ENCODE measurements around the gene DCDC2C.

DCDC2C gene

GRCh38 chr2:3703757-3704355 lies 481 bp downstream of the DCDC2C start:
- H3K9ac ChIP-seq (ENCODE audit: low read length), result no peak overlapping the region
- H3K9me3 ChIP-seq (ENCODE audit: control insufficient read depth, low read length), result no peaks in the 10 kb centered on the region
- H3K4me1 ChIP-seq (ENCODE audit: control insufficient read depth, insufficient read depth, low read length), result no peaks in the 10 kb centered on the region
- H3K36me3 ChIP-seq (ENCODE audit: control insufficient read depth, insufficient read depth, low read length), result no peaks in the 10 kb centered on the region
- H3K4me3 ChIP-seq (ENCODE audit: low read length), result no peak overlapping the region
- peaks cover 14% of the 10 kb centered on the region for H3K27me3 ChIP-seq (ENCODE audit: control insufficient read depth, insufficient read depth, low read length)

- Histone ChIP-seq H3K4me3 (ENCODE audit: low read length) (no peak overlapping the region), H3K27me3 (ENCODE audit: control insufficient read depth, insufficient read depth, low read length) (peaks cover 14% of the 10 kb centered on the region), H3K9ac (ENCODE audit: low read length) (no peak overlapping the region)
Observed at GRCh38 chr2:3704692-3705091, 1.3 kb downstream of the DCDC2C start.

GRCh38 chr2:3705782-3706181 lies 2.4 kb downstream of the DCDC2C start:
- H3K4me1 ChIP-seq (ENCODE audit: control insufficient read depth, insufficient read depth, low read length), result no peaks in the 10 kb centered on the region
- no peaks in the 10 kb centered on the region for H3K9me3 ChIP-seq (ENCODE audit: control insufficient read depth, low read length)
- H3K4me3 ChIP-seq (ENCODE audit: low read length), result no peak overlapping the region
- no peaks in the 10 kb centered on the region for H3K36me3 ChIP-seq (ENCODE audit: control insufficient read depth, insufficient read depth, low read length)
- H3K9ac ChIP-seq (ENCODE audit: low read length), result no peak overlapping the region
- H3K27me3 ChIP-seq (ENCODE audit: control insufficient read depth, insufficient read depth, low read length), result peaks cover 11% of the 10 kb centered on the region

More at GRCh38 chr2:3704692-3705091, 1.3 kb downstream of the DCDC2C start:
- Histone ChIP-seq H3K4me1 (ENCODE audit: control insufficient read depth, insufficient read depth, low read length) (no peaks in the 10 kb centered on the region), H3K9me3 (ENCODE audit: control insufficient read depth, low read length) (no peaks in the 10 kb centered on the region), H3K36me3 (ENCODE audit: control insufficient read depth, insufficient read depth, low read length) (no peaks in the 10 kb centered on the region)

DNA sequence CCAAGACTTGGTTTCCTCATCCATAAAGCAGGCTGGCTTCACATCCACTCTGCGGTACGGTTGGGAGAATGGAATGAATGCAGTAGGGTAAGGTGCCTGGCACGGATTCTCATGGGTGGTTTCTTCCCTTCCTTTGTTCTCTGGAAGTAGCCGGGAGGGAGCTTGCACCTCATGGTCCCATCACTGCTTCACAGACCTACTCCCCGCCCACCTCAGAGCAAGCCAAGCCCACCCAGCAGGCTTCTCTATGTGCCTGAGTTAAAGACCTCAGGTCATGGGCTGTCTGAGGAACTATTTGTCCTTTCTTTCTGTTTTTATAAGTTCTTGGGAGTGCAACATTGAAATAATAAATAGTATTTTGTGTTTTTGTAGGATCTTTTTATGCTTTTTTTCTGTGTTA lies 3.5 kb downstream of the DCDC2C start:
- Histone ChIP-seq H3K9ac (ENCODE audit: low read length) (no peak overlapping the region), H3K4me1 (ENCODE audit: control insufficient read depth, insufficient read depth, low read length) (no peaks in the 10 kb centered on the region), H3K9me3 (ENCODE audit: control insufficient read depth, low read length) (no peaks in the 10 kb centered on the region), H3K36me3 (ENCODE audit: control insufficient read depth, insufficient read depth, low read length) (no peaks in the 10 kb centered on the region), H3K4me3 (ENCODE audit: low read length) (no peak overlapping the region), H3K27me3 (ENCODE audit: control insufficient read depth, insufficient read depth, low read length) (peaks cover 11% of the 10 kb centered on the region)

DNA sequence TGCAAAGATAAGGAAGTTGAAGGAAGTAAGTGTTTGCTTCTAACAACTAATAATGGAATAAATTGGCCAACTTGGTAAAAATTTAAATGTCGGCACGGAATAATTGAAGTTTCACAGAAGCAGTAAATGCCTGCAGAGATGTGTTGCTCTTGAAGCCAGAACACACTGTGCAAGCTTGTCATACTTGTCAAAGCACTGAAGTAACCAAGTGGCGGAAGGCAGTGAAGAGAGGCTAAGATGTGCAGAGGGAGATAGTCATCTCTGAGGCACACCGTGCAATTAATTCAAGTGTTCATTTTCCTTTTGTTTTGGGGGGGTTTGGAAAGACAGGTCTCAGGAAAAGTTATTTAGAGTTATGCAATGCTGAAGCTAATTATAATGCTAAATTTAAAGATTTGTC lies 5.2 kb downstream of the DCDC2C start:
- H3K9ac ChIP-seq (ENCODE audit: low read length), result no peak overlapping the region
- H3K4me1 ChIP-seq (ENCODE audit: control insufficient read depth, insufficient read depth, low read length), result no peaks in the 10 kb centered on the region
- H3K9me3 ChIP-seq (ENCODE audit: control insufficient read depth, low read length), result no peaks in the 10 kb centered on the region
- no peaks in the 10 kb centered on the region for H3K36me3 ChIP-seq (ENCODE audit: control insufficient read depth, insufficient read depth, low read length)
- H3K4me3 ChIP-seq (ENCODE audit: low read length), result no peak overlapping the region
- H3K27me3 ChIP-seq (ENCODE audit: control insufficient read depth, insufficient read depth, low read length), result peaks cover 4% of the 10 kb centered on the region

DNA sequence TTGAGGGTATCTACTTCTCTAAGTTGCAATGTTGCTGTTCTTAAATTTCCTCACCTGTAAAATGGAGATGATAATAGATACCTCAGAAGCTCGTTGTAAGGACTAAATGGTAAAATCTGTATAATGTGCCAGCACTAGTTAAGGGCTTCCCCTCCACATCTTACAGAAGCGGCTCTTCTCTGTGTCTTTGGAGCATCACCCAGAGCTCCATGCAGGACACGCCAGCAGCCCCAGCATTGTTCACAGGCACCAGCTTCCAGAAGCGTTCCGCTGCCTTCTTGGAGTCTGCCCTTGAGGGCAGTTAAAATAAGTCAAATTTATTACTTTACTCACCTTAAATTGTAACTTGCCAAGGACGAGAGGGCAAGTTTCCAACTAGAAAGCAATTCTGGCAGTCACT lies 5.8 kb downstream of the DCDC2C start:
- Histone ChIP-seq H3K27me3 (ENCODE audit: control insufficient read depth, insufficient read depth, low read length) (no peaks in the 10 kb centered on the region), H3K4me3 (ENCODE audit: low read length) (no peak overlapping the region), H3K4me1 (ENCODE audit: control insufficient read depth, insufficient read depth, low read length) (no peaks in the 10 kb centered on the region), H3K9me3 (ENCODE audit: control insufficient read depth, low read length) (no peaks in the 10 kb centered on the region), H3K9ac (ENCODE audit: low read length) (no peak overlapping the region), H3K36me3 (ENCODE audit: control insufficient read depth, insufficient read depth, low read length) (no peaks in the 10 kb centered on the region)

DNA sequence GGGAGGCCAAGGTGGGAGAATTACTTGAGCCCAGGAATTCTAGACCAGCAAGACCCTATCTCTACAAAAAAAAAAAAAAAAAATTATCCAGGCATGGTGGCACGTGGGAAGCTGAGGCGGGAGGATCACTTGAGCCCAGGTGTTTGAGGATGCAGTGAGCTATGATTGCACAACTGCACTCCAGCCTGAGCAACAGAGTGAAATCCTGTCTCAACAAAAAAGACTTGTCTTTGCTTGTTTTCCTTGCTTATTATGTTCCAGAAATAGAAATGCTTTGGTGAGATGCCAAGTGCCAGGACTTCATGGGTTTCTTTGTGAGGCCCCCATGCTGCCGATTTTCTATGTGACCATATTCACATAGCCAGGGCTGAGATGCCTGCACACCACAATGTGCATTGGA lies 9.0 kb downstream of the DCDC2C start:
- Histone ChIP-seq H3K4me3 (ENCODE audit: low read length) (no peak overlapping the region), H3K27me3 (ENCODE audit: control insufficient read depth, insufficient read depth, low read length) (no peaks in the 10 kb centered on the region), H3K36me3 (ENCODE audit: control insufficient read depth, insufficient read depth, low read length) (no peaks in the 10 kb centered on the region), H3K4me1 (ENCODE audit: control insufficient read depth, insufficient read depth, low read length) (no peaks in the 10 kb centered on the region), H3K9ac (ENCODE audit: low read length) (no peak overlapping the region), H3K9me3 (ENCODE audit: control insufficient read depth, low read length) (no peaks in the 10 kb centered on the region)

DNA sequence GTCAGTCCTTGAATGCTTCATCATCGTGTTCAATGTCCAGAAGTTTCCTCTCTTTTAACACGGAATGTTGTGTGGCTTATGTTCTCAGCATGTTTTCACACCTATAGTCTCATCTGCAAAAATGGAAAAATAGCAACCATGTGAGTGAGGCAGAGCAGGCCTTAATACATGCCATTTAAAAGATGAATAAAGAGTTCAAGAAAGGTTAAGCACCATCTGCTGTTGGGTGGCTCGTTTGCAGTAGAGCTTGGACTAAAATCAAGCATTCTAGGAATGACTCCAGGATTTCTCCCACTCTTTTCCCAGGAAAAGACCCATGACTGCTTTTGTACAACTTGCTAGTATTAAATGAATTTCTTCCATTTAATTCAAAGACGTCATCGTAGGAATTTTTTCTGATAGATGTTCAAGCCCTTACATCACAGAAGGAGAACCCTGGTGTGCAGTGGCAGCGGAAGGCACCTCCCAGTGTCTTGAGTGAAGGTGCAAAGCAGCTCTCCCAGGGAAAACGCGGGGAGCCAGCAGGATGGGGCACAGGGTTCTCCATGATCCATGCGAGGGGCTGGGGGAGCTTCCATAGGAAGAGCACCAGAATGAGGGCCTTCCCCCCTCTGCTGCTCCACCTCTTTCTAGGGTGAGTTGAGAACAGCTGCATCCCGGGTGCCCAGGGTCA lies 9.6 kb downstream of the DCDC2C start:
- Histone ChIP-seq H3K27me3 (ENCODE audit: control insufficient read depth, insufficient read depth, low read length) (no peaks in the 10 kb centered on the region), H3K36me3 (ENCODE audit: control insufficient read depth, insufficient read depth, low read length) (no peaks in the 10 kb centered on the region), H3K4me1 (ENCODE audit: control insufficient read depth, insufficient read depth, low read length) (no peaks in the 10 kb centered on the region), H3K4me3 (ENCODE audit: low read length) (no peak overlapping the region), H3K9me3 (ENCODE audit: control insufficient read depth, low read length) (no peaks in the 10 kb centered on the region), H3K9ac (ENCODE audit: low read length) (no peak overlapping the region)

DNA sequence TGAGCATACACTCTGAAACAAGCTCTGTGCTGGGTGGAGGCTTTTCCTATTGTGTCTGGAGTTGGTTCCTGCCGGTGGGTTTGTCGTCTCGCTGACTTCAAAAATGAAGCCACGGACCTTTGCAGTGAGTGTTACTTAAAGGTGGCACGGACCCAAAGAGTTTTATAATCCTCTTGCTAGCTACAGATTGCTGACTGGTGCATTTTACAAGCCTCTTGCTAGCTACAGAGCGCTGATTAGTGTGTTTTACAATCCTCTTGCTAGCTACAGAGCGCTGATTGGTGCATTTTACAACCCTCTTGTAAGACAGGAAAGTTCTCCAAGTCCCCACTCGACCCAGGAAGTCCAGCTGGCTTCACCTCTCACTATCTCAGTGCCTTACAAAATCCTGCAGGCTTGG lies 15.3 kb downstream of the DCDC2C start:
- Histone ChIP-seq H3K9ac (ENCODE audit: low read length) (no peak overlapping the region), H3K4me3 (ENCODE audit: low read length) (no peak overlapping the region), H3K9me3 (ENCODE audit: control insufficient read depth, low read length) (no peaks in the 10 kb centered on the region), H3K36me3 (ENCODE audit: control insufficient read depth, insufficient read depth, low read length) (no peaks in the 10 kb centered on the region), H3K27me3 (ENCODE audit: control insufficient read depth, insufficient read depth, low read length) (no peaks in the 10 kb centered on the region), H3K4me1 (ENCODE audit: control insufficient read depth, insufficient read depth, low read length) (no peaks in the 10 kb centered on the region)

GRCh38 chr2:3725002-3725401 lies 21.6 kb downstream of the DCDC2C start:
- no peak overlapping the region for H3K9ac ChIP-seq (ENCODE audit: low read length)
- H3K4me3 ChIP-seq (ENCODE audit: low read length), result no peak overlapping the region
- no peaks in the 10 kb centered on the region for H3K4me1 ChIP-seq (ENCODE audit: control insufficient read depth, insufficient read depth, low read length)
- H3K36me3 ChIP-seq (ENCODE audit: control insufficient read depth, insufficient read depth, low read length), result no peaks in the 10 kb centered on the region
- no peaks in the 10 kb centered on the region for H3K9me3 ChIP-seq (ENCODE audit: control insufficient read depth, low read length)
- no peaks in the 10 kb centered on the region for H3K27me3 ChIP-seq (ENCODE audit: control insufficient read depth, insufficient read depth, low read length)

GRCh38 chr2:3725458-3726250 lies 22.3 kb downstream of the DCDC2C start:
- no peaks in the 10 kb centered on the region for H3K4me1 ChIP-seq (ENCODE audit: control insufficient read depth, insufficient read depth, low read length)
- H3K4me3 ChIP-seq (ENCODE audit: low read length), result no peak overlapping the region
- no peak overlapping the region for H3K9ac ChIP-seq (ENCODE audit: low read length)
- no peaks in the 10 kb centered on the region for H3K36me3 ChIP-seq (ENCODE audit: control insufficient read depth, insufficient read depth, low read length)
- H3K27me3 ChIP-seq (ENCODE audit: control insufficient read depth, insufficient read depth, low read length), result no peaks in the 10 kb centered on the region
- no peaks in the 10 kb centered on the region for H3K9me3 ChIP-seq (ENCODE audit: control insufficient read depth, low read length)

GRCh38 chr2:3726511-3726910 lies 23.1 kb downstream of the DCDC2C start:
- no peaks in the 10 kb centered on the region for H3K27me3 ChIP-seq (ENCODE audit: control insufficient read depth, insufficient read depth, low read length)
- H3K9ac ChIP-seq (ENCODE audit: low read length), result no peak overlapping the region
- no peaks in the 10 kb centered on the region for H3K9me3 ChIP-seq (ENCODE audit: control insufficient read depth, low read length)

More at GRCh38 chr2:3726511-3726910, 23.1 kb downstream of the DCDC2C start:
- Histone ChIP-seq H3K4me1 (ENCODE audit: control insufficient read depth, insufficient read depth, low read length) (no peaks in the 10 kb centered on the region), H3K36me3 (ENCODE audit: control insufficient read depth, insufficient read depth, low read length) (no peaks in the 10 kb centered on the region), H3K4me3 (ENCODE audit: low read length) (no peak overlapping the region)

Measured in mucosa of stomach (tissue), 1 donor.